Umbilical cord (tissue), 2 donors: Measurements from ENCODE around the gene ING4. TPM values are rescaled to one million over a fixed set of nuclear protein-coding genes. Genes with fewer than 3 reads are reported as not detected.
A peak's percentile ranks its signal among the peaks of the same experiment; 100 is the strongest.
"Not testable (repeated sequence)": the region's sequence is repeated elsewhere in the genome, so short reads cannot be mapped to it uniquely, and the experiment has no call there.

Experiments
- DNase-seq: peaks from one replicate; pipeline ENCODE4 v3.0.0-alpha.2; 2015; ENCODE audit warnings: low spot score
- total RNA-seq: library from RNA; depleted of rRNA; stranded (reverse); fragments of >200 nt; gene quantifications from one replicate; pipeline ENCODE4 v1.2.3, GENCODE V29; 2014; ENCODE audit warnings: low replicate concordance; ENCODE audit not compliant: insufficient read depth

The ING4 gene
- 20.9 TPM for total RNA-seq

DNA sequence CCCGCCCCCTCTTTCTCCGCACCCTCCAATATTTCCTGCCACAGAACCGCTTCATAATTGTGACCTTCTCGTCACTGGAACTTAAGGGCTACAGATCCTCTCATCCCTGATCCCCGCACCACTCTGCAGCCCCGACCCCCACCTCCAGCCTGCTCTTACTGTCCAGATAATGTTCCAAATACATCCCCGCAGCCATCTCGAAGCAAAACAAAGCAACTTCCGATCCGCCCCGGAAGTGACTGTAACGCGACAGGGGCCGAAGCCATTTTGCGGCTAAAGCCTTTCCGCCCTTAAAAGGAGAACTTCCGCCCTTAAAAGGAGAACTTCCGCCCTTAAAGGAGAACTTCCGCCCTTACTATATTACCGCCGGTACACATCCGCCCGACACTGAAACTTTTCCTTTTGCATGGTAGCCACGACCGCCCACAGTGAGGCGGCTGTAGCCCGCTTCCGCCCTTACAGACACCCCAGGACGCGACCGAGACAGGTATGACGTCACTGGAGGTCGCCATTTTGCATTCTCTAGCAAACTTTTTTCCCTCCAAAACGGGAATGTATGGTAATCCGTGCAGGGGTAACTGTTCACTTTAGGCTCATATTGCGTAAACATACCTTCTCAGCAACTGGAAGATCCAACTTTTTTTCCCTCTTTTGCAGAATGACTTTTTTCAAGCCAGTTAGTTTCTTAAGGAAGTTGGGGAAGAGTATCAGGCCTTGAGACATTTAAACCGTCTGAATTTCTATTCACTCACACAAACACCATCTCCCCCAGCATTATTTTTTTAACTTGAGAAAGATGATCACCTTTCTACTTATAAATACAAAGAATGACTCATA lies at the start of gene ING4:
ING4 (minus strand) TSS at position 214 of the 837 bp plus-strand sequence; CDS start at position 196, 18 bp downstream.
- DNase-seq, result peak; percentile 100

DNA sequence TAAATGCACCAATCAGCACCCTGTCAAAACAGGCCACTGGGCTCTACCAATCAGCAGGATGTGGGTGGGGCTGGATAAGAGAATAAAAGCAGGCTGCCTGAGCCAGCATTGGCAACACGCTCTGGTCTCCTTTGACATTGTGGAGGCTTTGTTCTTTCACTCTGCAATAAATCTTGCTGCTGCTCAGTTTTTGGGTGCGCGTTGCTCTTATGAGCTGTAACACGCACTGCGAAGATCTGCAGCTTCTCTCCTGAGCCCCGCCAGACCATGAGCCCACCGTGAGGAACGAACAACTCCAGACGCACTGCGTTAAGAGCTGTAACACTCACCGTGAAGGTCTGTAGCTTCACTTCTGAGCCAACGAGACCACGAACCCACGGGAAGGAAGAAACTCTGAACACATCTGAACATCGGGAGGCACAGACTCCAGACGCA lies 46.1 kb upstream of the ING4 start:
- DNase-seq, result no peak

DNA sequence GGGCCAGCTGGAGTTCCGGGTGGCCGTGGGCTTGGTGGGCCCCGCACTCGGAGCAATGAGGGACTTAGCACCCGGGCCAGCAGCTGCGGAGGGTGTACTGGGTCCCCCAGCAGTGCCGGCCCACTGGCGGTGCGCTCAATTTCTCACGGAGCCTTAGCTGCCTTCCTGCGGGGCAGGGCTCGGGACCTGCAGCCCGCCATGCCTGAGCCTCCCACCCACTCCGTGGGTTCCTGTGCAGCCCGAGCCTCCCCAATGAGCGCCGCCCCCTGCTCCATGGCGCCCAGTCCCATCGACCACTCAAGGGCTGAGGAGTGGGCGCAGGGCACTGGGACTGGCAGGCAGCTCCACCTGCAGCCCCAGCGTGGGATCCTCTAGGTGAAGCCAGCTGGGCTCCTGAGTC lies 45.4 kb upstream of the ING4 start:
- DNase-seq, result not testable (repeated sequence)

DNA sequence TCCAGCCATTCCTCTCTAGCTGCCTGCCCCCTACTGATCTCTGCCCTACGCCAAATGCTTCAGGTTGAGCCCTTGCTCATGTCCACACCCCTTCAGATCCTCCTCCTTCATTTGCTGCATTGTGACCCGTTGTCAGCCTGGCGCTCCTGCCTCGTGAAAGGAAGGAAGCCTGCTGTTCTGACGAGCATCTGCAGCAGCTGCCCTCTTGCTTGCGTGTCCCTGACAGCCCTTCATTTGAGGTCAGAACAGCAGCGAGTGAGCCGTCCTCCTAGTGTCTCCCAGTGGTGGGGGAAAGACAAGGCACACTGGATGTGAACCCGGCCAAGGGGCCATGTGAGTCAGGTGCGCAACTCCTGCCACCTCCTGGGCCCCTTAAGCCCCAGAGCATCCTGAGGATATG lies 40.7 kb upstream of the ING4 start:
- DNase-seq, result no peak

DNA sequence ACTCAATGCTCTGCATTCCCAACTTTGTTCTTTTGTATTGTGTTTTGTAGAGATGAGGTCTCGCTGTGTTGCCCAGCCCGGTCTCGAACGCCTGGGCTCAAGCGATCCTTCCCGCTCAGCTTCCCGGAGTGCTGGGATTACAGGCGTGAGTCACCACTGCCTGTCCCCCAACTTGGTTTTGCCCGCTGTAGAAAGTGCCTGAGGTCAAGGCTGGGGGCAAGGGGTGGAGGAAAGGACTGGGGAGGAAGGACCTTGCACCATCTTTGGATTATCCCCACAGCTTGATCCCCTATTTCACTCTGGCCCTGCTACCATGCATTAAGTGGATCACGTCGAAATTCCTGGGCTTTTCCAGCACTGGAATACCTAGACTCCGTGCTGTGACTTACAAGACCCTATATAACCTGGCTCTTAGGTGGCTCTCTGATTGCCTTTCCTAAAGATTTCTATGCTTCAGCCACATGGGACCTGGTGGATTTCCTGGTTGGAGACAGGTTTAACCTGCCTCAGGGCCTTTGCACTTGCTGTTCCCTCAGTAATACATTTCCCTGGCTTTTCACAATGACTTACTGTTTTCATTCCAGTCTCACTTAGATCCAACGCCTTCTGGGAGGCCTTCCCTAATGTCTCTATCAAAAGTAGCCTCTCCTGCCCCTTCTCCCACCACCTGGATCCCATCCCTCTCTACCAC lies 38.3 kb upstream of the ING4 start:
- peak; percentile 34 for DNase-seq

DNA sequence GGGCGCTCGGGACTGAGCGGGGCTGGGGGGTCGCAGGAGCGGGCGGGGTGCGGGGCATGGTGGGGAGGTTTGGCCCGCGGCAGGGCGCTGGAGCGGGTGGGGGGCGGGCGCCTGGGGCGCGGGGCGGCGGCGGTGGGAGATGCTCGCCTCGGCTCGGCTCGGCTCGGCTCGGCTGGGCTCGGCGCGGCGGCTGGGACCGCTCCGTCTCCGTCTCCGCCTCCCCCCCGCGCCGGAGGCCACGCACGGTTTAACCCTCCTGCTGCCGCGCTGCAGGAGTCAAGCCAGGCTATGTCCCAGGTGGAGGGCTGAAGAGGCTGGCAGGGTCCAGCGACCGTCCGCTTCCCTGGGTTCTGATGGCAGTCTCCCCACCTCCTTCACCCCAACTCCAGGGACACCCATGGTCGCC lies 37.7 kb upstream of the ING4 start, which contains the start of gene PIANP:
PIANP (minus strand) TSS at position 170 of the 406 bp plus-strand sequence. CDS start 2,754 bp downstream, outside the sequence.
- DNase-seq, result peak; percentile 61

DNA sequence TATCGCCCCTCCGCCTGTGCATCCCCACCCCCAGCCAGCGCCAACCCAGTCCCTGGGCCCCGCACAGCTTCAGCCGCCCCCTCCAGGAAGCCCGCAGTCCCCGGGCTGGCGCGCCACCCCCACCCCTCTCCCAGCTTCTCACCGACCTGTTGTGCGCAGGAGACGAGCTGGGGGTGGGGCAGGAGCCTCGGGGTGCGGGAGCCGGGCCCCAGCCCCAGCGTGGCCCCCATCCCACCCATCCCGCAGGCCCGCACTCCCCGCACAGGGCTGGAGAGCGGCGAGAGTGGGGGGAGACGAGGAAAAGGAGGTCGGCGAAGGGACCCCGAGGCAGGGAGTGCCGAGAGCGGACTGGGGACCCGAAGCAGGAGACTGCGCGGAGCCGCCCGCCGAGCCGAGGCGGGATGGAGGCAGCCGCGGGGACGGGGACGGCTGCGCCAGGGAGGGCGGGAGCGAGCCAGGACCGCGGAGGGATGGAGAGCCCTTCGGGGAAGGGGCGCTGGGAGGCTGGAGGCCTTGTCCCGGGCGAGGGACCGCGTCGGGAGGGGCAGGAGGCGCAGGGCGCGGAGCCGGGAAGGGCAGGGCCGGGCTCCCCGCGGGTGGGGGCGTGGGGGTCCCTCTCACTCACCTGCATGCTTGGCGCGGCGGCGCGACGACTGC lies 37.2 kb upstream of the ING4 start:
- peak; percentile 16 for DNase-seq

DNA sequence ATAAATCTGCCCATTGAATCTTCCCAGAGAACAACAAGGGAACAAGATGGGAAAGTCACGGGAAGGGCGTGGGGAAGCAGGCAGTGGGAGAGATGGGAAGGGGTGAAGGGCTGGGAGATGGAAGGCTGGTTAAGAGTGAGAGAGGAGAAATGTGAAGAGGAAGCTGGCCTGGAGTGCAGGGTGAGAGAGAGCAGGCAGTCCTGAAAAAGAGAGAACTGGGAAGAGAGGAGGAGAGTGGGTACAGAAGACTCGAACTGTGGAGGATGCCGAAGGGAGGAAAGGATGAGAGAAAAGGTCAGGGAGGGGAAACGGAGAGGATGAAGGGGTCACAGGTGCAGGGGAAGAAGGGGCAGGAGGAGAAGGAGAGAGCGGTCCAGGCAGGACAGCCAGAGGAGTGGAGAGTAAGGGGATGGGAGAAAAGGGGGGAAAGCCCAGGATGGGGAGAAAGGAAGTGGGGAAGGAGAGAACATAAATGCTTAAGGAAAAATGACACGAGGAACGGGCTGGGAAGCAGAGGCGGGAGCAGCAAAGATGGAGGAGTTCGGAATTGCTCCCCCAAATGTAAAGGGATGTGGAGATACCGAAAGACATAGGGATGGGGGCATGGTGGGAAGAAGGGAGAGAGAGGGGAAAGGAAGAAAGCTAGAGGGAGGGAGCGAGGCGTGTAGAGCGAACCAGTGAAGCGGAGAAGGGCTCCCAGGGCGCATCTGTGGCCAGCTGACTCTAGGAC lies 36.5 kb upstream of the ING4 start:
- DNase-seq, result no peak

DNA sequence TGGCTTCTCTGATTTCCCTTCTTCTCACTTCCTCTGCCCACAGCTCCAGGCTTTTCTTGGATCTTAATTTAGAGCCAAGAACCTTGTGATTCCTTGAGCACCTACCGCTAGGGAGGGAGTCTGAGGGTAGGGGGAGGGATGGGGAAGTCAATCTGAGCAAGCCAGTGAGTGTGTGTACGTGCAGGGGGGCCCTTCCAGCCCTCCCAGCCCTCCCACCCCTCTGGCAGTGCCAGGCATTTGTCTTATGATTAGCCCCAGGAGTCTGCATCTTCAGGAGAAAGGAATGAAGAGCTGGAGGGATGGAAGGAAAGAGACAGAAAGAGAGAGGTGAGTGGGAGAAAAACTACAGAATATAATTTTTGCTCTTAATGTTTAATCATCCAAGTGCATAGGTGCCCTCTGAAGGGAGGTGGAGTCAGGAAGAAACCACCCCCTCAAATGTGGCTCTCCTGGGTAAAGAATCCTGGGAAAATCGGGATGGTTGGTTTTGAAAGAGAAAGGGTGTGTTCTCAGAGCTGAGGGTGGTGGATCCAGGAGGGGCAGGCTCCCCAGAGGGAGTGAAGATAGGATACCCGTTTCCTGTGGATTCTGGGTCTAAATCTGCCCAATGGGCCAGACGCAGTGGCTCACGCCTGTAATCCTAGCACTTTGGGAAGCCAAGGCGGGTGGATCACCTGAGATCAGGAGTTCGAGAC lies 35.6 kb upstream of the ING4 start:
- DNase-seq, result no peak

DNA sequence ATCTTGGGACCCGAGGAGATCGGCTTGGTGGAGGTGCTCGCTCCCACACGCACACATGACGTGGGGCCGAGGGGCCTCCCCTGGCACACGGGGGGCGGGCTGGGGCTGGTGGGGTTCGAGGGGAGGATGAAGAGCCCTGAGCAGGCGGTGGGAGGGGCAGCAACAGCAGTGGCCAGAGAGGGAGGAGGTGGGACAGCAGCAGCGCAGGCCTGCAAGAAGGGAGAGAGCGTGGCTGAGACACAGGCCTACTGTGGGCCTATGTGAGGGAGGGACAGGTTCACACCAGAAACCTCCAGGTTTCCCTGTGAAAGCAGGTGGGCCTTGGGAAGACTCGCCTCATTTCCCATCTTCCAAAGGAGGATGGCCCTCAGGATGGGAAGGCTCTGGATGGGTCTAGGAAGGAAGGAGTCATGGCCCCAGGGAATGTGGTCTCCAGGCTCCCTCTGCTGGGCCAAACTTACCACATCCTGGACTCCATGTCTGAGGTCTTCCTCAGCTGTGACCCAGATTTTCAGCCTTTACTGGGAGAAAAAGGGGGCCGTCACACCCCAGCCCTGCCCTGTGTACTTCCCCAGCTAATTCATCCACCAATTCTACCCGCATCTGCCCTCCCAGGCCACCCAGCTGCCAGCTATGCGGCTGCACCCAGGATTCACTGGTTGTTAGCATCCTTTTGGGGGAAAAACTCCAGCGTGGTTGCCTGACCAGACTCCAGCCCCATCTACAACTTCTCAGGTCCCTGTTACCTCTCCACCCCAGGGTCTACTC lies 34.8 kb upstream of the ING4 start:
- peak; percentile 29 for DNase-seq

DNA sequence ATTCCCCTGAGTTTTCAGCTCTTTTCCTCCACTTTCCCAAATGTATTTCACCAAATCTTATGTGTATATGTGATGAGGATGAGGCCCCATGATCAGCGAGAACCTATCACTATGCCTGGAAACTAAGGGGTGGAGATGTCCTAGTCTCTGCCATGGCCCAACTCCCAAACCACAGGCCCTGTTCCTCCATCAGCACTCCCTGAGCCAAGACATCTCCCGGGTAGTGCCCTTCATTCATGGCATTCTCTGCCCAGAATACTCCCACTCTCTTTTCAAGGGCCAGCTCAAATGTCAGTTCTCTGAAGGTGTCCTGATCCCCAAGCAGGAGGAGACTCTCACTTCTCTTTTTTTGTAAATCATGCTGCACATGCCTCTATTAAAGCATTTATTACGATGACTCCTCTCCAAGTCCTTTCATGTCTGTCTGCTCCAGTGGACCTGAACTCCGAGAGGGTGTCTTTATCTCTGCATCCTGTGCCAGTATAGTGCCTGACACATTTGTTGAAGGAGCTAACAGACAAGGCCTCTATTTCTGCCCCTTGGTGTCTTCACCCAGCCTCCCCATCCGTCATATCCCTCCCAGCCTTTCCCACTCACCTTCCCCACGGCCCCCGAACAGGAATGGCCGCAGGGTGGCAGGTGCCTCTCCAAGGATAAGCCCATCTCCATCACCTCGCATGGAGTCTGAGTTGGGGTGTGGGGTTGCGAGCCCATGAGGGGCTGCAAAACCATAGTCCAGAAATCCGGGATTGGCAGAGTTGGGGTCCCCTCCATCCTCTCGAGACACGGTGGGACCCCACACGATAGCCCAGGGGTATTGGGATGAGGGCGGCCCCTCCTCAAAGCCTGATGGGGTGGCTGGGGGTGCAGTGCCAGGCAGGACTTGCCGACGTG lies 34.0 kb upstream of the ING4 start:
- no peak for DNase-seq

DNA sequence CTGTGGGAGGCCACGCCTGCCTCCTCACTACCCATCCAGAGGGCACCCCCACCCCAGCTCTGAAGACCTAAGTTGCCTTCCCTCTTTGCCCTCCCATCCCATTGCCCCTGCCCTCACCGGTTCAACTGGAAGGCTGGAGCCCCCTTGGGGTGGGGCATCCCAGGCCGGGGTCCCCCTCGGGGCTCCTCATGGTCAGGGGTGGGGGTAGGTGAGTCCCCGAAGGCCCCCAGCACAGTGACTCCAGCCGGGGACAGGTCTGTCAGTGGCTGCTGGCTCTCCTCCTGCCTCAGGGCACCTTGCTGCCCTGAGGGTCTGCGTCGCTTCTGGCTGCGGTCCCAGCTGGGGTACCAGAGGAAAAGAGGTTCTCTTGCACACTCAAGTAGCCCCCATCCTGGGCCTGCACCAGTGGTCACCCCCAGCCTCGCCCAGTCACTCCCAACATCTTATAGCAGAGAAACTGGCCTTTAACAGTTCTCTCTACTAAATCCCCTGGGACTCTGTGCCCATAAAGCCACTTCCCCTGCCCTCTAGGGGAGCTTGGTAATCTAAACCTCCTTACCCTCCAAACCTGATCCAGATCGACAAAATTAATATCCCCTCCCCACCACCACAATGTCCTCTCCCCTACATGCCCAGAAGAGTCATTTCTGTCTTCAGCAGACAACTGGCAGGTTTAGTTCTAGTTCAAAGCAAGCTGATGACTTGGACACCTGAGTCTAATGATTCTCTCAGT lies 32.6 kb upstream of the ING4 start:
- no peak for DNase-seq

DNA sequence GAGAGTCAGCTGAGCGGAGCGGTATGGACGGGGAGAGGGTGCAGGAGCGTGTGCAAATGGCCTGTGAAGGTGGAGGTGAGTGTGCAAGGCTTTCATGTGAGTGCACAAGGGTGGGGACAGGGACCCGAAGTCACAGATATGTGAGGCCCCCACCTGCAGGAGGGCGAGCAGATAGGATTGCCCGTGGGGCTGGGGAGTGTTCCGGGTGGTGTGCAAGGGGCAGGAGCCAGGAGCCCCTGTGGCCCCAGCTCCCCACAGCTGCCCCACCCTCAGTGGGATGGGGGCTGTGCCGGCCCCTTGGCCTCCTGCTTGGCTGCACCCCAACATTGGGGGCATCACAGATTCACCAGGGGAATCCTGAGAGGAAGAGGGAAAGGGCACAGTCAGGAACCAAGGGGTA lies 31.8 kb upstream of the ING4 start:
- DNase-seq, result no peak

DNA sequence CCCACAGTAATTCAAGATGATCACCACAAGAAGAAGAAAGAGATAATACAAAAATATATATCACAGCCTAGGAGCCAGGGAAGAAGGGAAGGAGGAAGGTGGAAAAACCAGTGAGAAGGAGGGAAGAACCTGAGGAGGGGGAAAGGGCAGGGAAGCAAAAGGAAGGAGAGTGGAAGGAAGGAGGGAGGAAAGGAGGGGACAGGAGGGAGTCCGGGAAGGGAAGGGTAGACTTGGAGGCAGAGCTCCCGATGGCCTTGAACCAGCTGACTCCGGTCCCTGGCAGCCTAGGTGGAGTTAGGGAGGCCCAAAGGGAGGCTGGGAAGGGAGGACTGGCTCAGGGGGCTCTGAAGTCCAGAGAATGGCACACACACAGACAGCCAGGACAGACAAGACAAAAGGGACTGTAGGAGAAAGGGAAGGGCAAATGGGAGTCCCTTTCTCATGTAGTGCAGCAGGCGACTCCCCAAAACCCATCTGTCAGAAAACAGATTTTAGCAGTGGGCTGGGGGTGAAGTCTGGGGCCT lies 31.0 kb upstream of the ING4 start:
- no peak for DNase-seq

DNA sequence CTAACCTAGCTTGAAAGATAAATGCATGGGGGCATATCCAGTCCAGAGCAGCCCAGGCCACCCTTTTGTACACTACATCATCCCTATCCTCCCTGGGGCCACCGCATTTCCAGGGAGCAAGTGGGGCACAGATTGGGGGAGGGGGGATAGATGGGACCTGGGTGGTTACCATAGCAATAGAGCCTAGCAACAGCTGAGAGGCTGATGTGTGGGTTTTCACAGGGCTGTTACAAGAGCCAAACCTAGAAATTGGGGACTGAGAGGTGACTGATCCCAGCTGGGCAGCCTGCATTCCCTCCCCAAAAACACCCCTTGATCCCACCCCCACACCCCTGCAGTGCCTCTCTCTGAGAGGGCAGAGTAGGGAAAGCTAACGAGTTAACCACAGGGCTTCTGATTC lies 30.0 kb upstream of the ING4 start:
- no peak for DNase-seq

DNA sequence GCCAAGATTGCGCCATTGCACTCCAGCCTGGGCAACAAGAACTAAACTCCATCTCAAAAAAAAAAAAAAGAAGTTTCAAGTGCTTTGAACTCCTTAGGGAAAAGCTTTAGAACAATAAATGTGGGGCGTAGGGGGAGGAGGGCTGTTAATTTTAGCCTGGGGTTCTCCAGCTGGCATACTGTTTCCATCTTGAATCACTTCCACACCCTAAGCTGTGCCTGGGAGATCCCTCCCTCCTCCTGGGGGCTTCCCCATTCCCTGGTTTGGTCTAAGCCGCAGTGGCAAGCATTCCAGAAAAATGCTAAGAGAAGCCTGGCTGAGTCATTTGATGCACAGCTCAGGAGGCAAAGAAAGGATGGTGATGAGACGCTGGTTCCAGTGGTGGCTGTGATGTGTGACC lies 28.6 kb upstream of the ING4 start:
- no peak for DNase-seq

DNA sequence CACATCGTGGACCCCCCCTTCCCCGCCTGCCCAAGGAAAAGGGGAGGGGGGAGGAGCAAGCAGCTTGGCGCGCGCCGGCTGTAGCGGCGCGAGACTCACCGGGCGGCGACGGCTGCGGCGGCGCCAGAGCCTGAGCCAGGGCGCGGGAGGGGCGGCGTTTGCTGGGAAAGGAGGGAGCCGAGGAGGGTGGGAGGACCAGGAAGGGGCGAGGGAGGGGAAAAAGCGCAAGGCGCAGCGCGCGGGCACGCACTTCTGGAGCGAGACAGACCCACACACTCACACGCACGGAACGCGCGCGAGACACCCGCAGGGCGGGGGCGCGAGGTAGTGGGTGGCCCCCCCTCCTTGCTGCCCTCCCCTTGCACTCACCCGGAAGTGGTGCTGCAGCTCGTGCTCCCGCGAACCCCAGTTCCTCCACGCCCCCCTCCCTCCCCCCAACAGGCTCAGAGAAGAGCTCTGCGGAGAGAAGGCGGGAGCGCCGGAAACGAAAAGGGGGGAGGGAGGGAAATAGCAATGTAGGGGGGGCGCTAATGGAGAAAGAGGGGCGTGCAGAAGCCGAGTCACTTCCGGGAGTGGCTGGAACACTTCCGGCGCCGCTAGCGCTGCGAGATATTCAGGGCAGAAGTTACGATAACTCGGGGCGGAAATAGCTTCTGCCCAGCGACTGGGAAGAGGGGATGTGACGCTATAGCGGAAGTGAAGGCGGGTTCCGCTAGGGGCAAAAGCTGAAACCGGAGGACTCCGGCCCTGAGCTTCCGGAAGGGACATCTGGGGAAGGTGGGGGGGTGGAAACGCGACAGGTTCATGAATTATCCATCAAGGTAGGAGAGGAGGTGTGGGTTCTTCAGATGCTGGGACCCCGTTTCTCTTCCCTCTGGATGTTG lies 26.3 kb upstream of the ING4 start, which contains the start of gene ZNF384:
ZNF384 (minus strand) TSS at position 377 of the 884 bp plus-strand sequence. CDS start 9,855 bp downstream, outside the sequence.
- peak; percentile 100 for DNase-seq
